GM23248 (cell line): ENCODE results near the gene VPS4A.

Experiments
- EZH2 ChIP-seq: fragments of 200-600 bp; sonication (generic); IDR thresholded peaks from 2 replicates; pipeline ENCODE4 v1.6.1; 2018; ENCODE audit warnings: antibody characterized with exemption, mild to moderate bottlenecking; ENCODE audit not compliant: insufficient read depth, poor library complexity, severe bottlenecking
- EZH2phosphoT487 ChIP-seq: fragments of 200-600 bp; sonication (generic); IDR thresholded peaks from 2 replicates; pipeline ENCODE4 v1.6.1; 2018; ENCODE audit warnings: antibody characterized with exemption, moderate library complexity, mild to moderate bottlenecking, low read depth; ENCODE audit not compliant: insufficient read depth

- TF ChIP-seq EZH2phosphoT487 (no peak), EZH2 (no peak)
Measured at GRCh38 chr16:69326172-69326873, 15.2 kb downstream of the VPS4A start.
